ENCODE measurements around the gene AEN.

GRCh38 chr15:88652456-88653199 lies 31.5 kb downstream of the AEN start:
- TF ChIP-seq EZH2 (IDR thresholded peaks at IDR 0.05; ENCODE audit: insufficient read depth, poor library complexity, severe bottlenecking): no peak
- TF ChIP-seq EZH2phosphoT487 (IDR thresholded peaks at IDR 0.05; ENCODE audit: insufficient read depth, low read depth): no peak

All from GM23248 (cell line).